SK-N-SH (cell line): ENCODE results near the gene SAMD4A. TPM values are rescaled to one million over a fixed set of nuclear protein-coding genes. Genes with fewer than 3 reads are reported as not detected.

ENCODE experiments used
- CTCF ChIA-PET: fragments of 300-600, 350-600 bp; formaldehyde crosslinking; extraction: SDS; loops from one replicate; lab custom pipeline; 2021; lab: Yijun Ruan, JAX
- POLR2A ChIA-PET: fragments of 350-600 bp; sonication (Branson Sonifier 250); formaldehyde crosslinking; extraction: SDS; loops from one replicate; lab custom pipeline; 2020; ENCODE audit warnings: antibody characterized with exemption, inconsistent platforms; lab: Yijun Ruan, JAX
- DNase-seq: peaks from one replicate; pipeline ENCODE4 v3.0.0; 2012
- H2AFZ ChIP-seq: fragments of 200-600 bp; sonication (generic); 2 replicates; pipeline ENCODE4 v1.8.1; 2016; ENCODE audit warnings: antibody characterized with exemption, mild to moderate bottlenecking, low read depth
- H3F3A ChIP-seq: fragments of 200-600 bp; sonication (generic); replicated peaks from 2 replicates; pipeline ENCODE3; 2016; ENCODE audit warnings: antibody characterized with exemption, mild to moderate bottlenecking; ENCODE audit not compliant: insufficient read depth
- H3K27ac ChIP-seq, 2 experiments: fragments of 200-500 bp in 1 of 2; fragments of 200-600 bp in 1 of 2; sonication (Bioruptor generic) in 1 of 2; sonication (generic), shearing (Covaris generic) in 1 of 2; 2 replicates each; pipeline versions ENCODE4 v1.5.1 to v1.6.1; 2014 to 2016; ENCODE audit warnings: low read depth in 2 of 2, inconsistent platforms in 1 of 2, low read length in 1 of 2, mild to moderate bottlenecking in 1 of 2, mixed read lengths in 1 of 2
- H3K27me3 ChIP-seq: fragments of 200-600 bp; sonication (generic), shearing (Covaris generic); 2 replicates; pipeline ENCODE4 v1.6.1; 2016; ENCODE audit warnings: mixed run types; ENCODE audit not compliant: insufficient read depth
- H3K36me3 ChIP-seq, 2 experiments: fragments of 200-500 bp in 1 of 2; fragments of 200-600 bp in 1 of 2; sonication (Bioruptor generic) in 1 of 2; sonication (generic) in 1 of 2; replicated peaks in 1 of 2; 2 replicates each; pipeline versions ENCODE3 to v1.5.1; 2014 to 2016; ENCODE audit warnings: low read length in 1 of 2, mild to moderate bottlenecking in 1 of 2; ENCODE audit not compliant: insufficient read depth in 2 of 2, control insufficient read depth in 1 of 2
- H3K4me1 ChIP-seq, 2 experiments: fragments of 200-500 bp in 1 of 2; fragments of 200-600 bp in 1 of 2; sonication (Bioruptor generic) in 1 of 2; sonication (generic), shearing (Covaris generic) in 1 of 2; 2 replicates each; pipeline versions ENCODE4 v1.5.1 to v1.6.1; 2014 to 2016; ENCODE audit warnings: low read depth in 1 of 2, low read length in 1 of 2, mixed run types in 1 of 2; ENCODE audit not compliant: insufficient read depth in 2 of 2, control insufficient read depth in 1 of 2
- H3K4me2 ChIP-seq: fragments of 200-600 bp; sonication (generic), shearing (Covaris generic); 2 replicates; pipeline ENCODE4 v1.6.1; 2017; ENCODE audit warnings: mixed run types
- H3K4me3 ChIP-seq, 2 experiments: fragments of 200-500 bp in 1 of 2; fragments of 200-600 bp in 1 of 2; sonication (Bioruptor generic) in 1 of 2; sonication (generic), shearing (Covaris generic) in 1 of 2; 2 replicates each; pipeline versions ENCODE4 v1.5.1 to v1.8.1; 2014 to 2016; ENCODE audit warnings: low read depth in 2 of 2, inconsistent platforms in 1 of 2, low read length in 1 of 2, mild to moderate bottlenecking in 1 of 2, mixed read lengths in 1 of 2, moderate library complexity in 1 of 2
- H3K79me2 ChIP-seq: fragments of 200-600 bp; sonication (generic); 2 replicates; pipeline ENCODE4 v1.8.1; 2017; ENCODE audit warnings: mild to moderate bottlenecking; ENCODE audit not compliant: insufficient read depth
- H3K9ac ChIP-seq: fragments of 200-600 bp; sonication (generic); 2 replicates; pipeline ENCODE4 v1.6.1; 2017; ENCODE audit warnings: mixed run types
- H3K9me2 ChIP-seq: fragments of 200-600 bp; sonication (generic); 2 replicates; pipeline ENCODE4 v1.6.1; 2017; ENCODE audit warnings: mixed run types
- H3K9me3 ChIP-seq: fragments of 200-600 bp; sonication (generic); 2 replicates; pipeline ENCODE4 v1.6.1; 2017; ENCODE audit warnings: mixed run types, mild to moderate bottlenecking, moderate library complexity
- H4K20me1 ChIP-seq: fragments of 200-600 bp; sonication (generic); 2 replicates; pipeline ENCODE4 v1.6.1; 2017; ENCODE audit warnings: mild to moderate bottlenecking, mixed run types; ENCODE audit not compliant: insufficient read depth
- FOXM1 ChIP-seq: IDR thresholded peaks from 2 replicates; pipeline ENCODE4 v1.4.0; 2012; ENCODE audit warnings: low read depth, mild to moderate bottlenecking
- JUND ChIP-seq: IDR thresholded peaks from 2 replicates; pipeline ENCODE4 v1.4.0; 2012
- MEF2A ChIP-seq: IDR thresholded peaks from 2 replicates; pipeline ENCODE4 v1.4.0; 2012; ENCODE audit warnings: low read depth, borderline replicate concordance
- MXI1 ChIP-seq: IDR thresholded peaks from 2 replicates; pipeline ENCODE4 v1.6.1; 2012; ENCODE audit warnings: mild to moderate bottlenecking, low read depth, low read length, improper control_type of control experiment
- NFIC ChIP-seq: IDR thresholded peaks from 2 replicates; pipeline ENCODE4 v1.4.0; 2012; ENCODE audit warnings: borderline replicate concordance
- POLR2AphosphoS5 ChIP-seq: IDR thresholded peaks from 2 replicates; pipeline ENCODE4 v1.6.1; 2012; ENCODE audit warnings: low read depth, low read length
- RAD21 ChIP-seq: IDR thresholded peaks from 2 replicates; pipeline ENCODE4 v1.6.1; 2012; ENCODE audit warnings: mild to moderate bottlenecking, low read length
- RFX5 ChIP-seq: IDR thresholded peaks from 2 replicates; pipeline ENCODE4 v1.6.1; 2012; ENCODE audit warnings: mild to moderate bottlenecking, improper control_type of control experiment, low read length
- SMC3 ChIP-seq: IDR thresholded peaks from 2 replicates; pipeline ENCODE4 v1.6.1; 2012; ENCODE audit warnings: low read depth, low read length, improper control_type of control experiment
- TCF12 ChIP-seq: IDR thresholded peaks from 2 replicates; pipeline ENCODE4 v1.4.0; 2012
- WGBS: methylation state at CpG from one replicate; pipeline ENCODE4 v1.1.6; 2017; ENCODE audit warnings: low lambda C conversion rate; 5-methylcytosine and 5-hydroxymethylcytosine counted together
- polyA plus RNA-seq, 3 experiments: library from polyadenylated mRNA; depleted of rRNA; stranded (reverse); fragments of >200 nt; gene quantifications; 2 replicates each; pipeline ENCODE4 v1.2.3, GENCODE V29; 2012
- TF ChIP-seq, protein P1 (sequence below): IDR thresholded peaks from 2 replicates; pipeline ENCODE4 v1.4.0; 2012; ENCODE audit warnings: low read depth
- TF ChIP-seq, protein P2 (sequence below): fragments of 200-600 bp; sonication (generic); IDR thresholded peaks from 2 replicates; pipeline ENCODE4 v1.6.1; 2017; ENCODE audit warnings: antibody characterized with exemption, mild to moderate bottlenecking, moderate library complexity

Gene SAMD4A
- polyA plus RNA-seq, 1 of the 3 experiments (the other 2 are of a cell fraction): 5.0 TPM

DNA sequence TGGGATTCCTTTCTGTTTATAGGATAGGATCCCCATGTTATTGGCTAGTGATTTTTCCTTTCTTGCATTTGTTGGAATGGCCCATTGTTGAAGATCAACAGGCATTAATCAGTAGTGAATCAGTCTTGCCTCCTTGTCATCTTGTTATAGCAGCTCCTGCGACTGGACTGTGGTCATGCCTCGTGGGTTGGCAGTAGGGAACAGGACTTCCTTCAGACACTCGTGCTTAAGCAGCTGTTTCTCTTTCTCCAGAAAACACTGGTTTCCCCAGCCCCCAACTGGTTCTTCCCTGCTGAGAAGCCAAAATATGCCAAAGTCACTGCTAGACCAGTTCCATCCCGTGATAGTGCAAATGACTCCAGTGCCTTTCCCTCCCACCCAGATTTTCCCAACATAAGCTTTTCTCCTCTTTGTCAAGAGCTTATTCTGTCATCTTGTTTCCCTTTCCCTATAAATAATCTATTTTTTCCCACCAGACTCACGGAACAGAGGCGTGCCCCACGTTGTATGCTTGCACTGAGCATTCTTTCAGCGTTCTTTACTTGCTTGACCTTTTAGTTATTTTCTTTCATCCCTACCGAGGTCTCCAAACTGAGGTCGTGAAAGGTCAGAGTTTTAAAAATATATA, 83.5 kb downstream of the SAMD4A start:
- Histone ChIP-seq H4K20me1 (no peaks in the 10 kb centered on the region), H3F3A (peaks cover 49% of the 10 kb centered on the region), H3K79me2 (peaks cover 93% of the 10 kb centered on the region), H3K9me3 (no peaks in the 10 kb centered on the region), H2AFZ (no peak overlapping the region), H3K27me3 (no peaks in the 10 kb centered on the region)
- CTCF ChIA-PET: no interaction called here
- POLR2A ChIA-PET: no interaction called here
- DNase-seq: no peak
- TF ChIP-seq FOXM1: no peak
- peak; percentile 12; the same call in 1 of the 2 replicates for TF ChIP-seq TCF12
- TF ChIP-seq, protein P1, sequence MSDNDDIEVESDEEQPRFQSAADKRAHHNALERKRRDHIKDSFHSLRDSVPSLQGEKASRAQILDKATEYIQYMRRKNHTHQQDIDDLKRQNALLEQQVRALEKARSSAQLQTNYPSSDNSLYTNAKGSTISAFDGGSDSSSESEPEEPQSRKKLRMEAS: peak; percentile 59; the same call in 1 of the 2 replicates
- TF ChIP-seq, protein P2, sequence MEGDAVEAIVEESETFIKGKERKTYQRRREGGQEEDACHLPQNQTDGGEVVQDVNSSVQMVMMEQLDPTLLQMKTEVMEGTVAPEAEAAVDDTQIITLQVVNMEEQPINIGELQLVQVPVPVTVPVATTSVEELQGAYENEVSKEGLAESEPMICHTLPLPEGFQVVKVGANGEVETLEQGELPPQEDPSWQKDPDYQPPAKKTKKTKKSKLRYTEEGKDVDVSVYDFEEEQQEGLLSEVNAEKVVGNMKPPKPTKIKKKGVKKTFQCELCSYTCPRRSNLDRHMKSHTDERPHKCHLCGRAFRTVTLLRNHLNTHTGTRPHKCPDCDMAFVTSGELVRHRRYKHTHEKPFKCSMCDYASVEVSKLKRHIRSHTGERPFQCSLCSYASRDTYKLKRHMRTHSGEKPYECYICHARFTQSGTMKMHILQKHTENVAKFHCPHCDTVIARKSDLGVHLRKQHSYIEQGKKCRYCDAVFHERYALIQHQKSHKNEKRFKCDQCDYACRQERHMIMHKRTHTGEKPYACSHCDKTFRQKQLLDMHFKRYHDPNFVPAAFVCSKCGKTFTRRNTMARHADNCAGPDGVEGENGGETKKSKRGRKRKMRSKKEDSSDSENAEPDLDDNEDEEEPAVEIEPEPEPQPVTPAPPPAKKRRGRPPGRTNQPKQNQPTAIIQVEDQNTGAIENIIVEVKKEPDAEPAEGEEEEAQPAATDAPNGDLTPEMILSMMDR: no peak
- TF ChIP-seq, all 33 proteins: peak for 2
- H3K4me3 ChIP-seq: no peak overlapping the region
- peak overlapping the region; percentile 33; the same call in 1 of the 2 replicates for H3K4me2 ChIP-seq
- H3K9me2 ChIP-seq: no peaks in the 10 kb centered on the region
- peaks cover 13 to 60% of the 10 kb centered on the region in 2 experiments for H3K4me1 ChIP-seq
- 56% methylated on average over 10 of the region's 10 CpGs for WGBS
- H3K27ac ChIP-seq: peak overlapping the region in 1 of 2 experiments; percentile 97; a peak in 2 of 4 replicates
- H3K36me3 ChIP-seq: no peaks in the 10 kb centered on the region
- no peak overlapping the region; the same call in 1 of the 2 replicates for H3K9ac ChIP-seq

DNA sequence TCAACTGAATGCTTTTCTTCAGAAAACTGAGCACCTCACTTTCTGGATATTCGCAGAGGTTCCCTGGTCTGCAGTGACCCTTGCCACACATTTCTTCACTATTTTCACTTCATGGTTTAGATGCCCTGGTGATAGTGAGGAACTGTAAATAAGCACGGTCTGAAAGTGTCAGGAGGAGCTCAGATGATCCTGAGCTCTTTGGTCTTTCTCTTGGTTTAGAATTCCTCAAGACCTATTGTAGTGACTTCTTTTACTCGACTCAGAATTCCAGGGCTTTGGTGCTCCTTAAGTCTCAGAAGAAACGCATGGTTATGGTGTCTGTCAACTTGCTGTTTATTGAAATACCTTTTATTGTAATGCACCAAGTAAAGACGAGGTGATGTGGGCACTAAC, 84.0 kb downstream of the SAMD4A start:
- 84% methylated on average over 5 of the region's 5 CpGs for WGBS
- no peaks in the 10 kb centered on the region for H3K9me3 ChIP-seq
- CTCF ChIA-PET: no interaction called here

More for the DNA sequence above, 84.0 kb downstream of the SAMD4A start:
- Histone ChIP-seq H3K27me3 (no peaks in the 10 kb centered on the region), H3K4me3 (no peak overlapping the region), H4K20me1 (no peaks in the 10 kb centered on the region), H3F3A (peaks cover 49% of the 10 kb centered on the region), H3K36me3 (no peaks in the 10 kb centered on the region), H3K4me1 (peaks cover 13 to 60% of the 10 kb centered on the region in 2 experiments), H2AFZ (no peak overlapping the region), H3K27ac (peak overlapping the region in 1 of 2 experiments; percentile 97; a peak in 2 of 4 replicates), H3K9me2 (no peaks in the 10 kb centered on the region), H3K9ac (no peak overlapping the region; the same call in 1 of the 2 replicates), H3K4me2 (peak overlapping the region; percentile 33; the same call in 1 of the 2 replicates), H3K79me2 (peaks cover 92% of the 10 kb centered on the region)
- POLR2A ChIA-PET: no interaction called here
- TF ChIP-seq FOXM1: no peak
- TF ChIP-seq RFX5: no peak
- TF ChIP-seq MEF2A: no peak
- no peak for TF ChIP-seq POLR2AphosphoS5
- TF ChIP-seq RAD21: no peak
- no peak for TF ChIP-seq MXI1
- TF ChIP-seq, protein P1: no peak
- no peak for TF ChIP-seq NFIC
- no peak for TF ChIP-seq SMC3
- TF ChIP-seq JUND: no peak
- DNase-seq: no peak
